HG03442 (cell line): ENCODE measurements around the gene USP13.

Experiments used
- ATAC-seq: cut with Tn5 transposase; IDR thresholded peaks from one replicate; pipeline ENCODE4 v1.9.1; 2021; ENCODE audit warnings: mild to moderate bottlenecking, moderate library complexity; ENCODE audit not compliant: unreplicated experiment

USP13 gene

DNA sequence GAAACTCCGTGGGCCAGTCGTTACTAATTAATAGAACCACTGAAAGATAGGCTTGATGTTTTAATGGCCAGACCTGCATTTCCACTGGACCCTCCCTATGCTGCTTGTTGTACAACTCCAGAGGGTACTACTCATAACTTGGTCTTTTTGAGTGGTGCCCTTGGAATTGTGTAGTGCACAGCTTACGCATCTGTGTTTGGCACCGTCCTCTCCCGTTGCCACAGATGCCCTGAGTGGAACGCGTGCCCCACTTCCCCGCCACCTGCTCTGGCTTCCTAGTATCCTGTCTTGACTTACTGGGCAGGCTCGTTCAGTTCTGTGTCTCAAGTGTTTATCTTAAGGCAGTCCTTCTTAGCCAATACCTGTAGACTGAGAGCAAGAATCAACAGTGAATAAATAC lies 78.7 kb downstream of the USP13 start:
- ATAC-seq = no peak

DNA sequence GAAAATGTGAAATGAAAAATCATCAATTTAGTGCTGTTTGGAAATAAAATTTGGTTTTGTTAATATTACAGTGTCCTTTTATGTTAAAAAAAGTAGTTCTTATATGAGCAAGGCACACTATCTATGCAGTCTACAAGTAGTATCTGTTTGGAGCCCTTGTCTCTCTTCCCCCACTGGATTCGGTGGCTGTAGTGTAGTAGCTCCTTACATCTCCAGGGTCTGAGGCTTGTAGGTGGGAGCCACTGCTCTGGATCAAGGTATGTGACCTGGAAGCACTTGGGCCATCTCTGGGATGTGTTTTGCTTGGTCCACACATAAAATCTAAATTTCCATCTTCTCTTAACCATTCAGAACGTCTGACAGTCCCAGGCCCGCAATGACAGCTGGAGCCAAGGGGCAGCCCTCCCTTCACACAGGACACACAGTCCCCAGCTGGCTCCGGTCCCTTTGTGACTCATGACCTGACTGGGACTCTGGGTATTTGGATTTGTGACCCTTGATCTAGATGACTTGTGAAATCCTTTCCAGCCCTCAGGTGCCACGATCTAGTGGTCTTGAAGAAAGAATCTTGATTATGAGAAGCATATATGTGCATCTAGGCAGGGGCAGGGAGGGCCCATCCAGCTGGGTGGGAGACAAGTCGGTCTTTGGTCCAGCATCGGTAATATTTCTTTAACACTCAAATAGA lies 80.0 kb downstream of the USP13 start:
- no peak for ATAC-seq

DNA sequence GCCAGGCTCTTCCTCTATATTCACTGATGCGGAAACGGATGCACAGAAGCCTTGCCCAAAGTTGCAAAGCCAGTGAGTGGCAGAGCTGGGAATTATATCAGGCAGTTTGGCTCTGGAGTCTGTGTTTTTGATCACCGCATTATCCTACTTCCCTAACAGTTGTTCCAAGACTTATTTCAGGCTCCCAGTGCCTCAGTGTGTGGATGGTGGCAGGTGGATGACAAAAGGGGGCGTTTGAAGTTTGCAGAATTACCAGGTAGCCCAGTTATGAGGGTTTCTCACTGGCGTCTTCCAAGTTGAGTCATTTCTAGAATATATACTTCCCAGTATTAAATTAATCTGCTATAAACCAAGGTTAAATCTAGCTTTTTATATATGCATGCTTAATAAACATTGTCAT lies 81.0 kb downstream of the USP13 start:
- ATAC-seq = no peak

DNA sequence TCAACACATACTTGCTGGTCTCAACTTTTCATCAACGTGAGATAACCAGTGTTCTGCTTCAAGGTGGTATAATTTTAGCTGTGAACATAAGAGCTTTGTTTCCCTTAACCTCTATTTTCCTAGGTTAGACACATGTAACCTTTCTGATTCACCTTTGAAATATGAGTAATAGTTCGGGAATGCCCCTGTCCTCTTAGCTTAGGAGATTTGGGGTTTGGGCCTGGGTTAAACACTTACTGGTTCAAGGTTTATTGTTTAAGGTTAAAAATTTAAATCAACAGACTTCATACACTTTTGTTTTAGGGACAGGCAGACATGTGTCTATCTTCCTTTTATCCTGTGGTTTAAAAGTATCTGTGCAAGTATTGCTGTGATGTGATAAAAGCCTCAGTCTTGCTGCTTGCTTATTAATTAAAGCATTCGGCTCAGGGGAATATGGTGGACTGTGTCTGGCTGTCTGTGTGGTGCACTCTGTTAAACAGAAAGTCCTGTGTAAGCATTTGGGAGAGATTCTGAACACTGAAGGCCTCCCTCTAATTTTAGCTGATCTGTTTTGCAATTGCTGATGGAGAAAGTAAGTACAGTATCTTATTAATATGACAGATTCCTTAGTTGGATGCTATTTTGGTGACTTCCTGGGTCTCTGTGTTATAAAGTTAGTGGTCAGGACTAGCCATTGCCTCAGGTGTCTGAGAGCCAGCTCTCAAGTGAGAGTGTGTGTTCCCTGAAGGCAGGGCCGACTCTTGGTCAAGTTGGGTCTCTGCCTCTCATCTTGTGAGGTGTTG lies 81.8 kb downstream of the USP13 start:
- ATAC-seq = no peak

DNA sequence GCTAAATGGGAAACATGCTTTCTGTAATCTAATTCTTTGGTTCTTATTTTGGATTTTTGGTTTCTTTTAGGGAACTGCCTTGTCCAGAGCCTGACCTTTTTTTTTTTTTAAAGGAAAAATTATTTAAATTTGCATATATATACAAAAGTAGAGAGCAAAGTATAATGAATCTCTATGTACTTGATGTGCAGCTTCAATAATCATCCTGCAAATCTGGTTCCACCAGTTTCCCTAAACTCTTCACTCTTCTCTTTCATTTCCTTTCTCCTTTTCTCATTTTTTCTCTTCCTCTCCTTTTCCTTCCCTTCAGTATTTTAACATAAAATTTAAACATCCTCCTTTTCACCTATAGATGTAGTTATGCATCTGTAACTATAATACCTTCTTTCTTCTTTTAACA lies 82.5 kb downstream of the USP13 start:
- ATAC-seq = no peak

DNA sequence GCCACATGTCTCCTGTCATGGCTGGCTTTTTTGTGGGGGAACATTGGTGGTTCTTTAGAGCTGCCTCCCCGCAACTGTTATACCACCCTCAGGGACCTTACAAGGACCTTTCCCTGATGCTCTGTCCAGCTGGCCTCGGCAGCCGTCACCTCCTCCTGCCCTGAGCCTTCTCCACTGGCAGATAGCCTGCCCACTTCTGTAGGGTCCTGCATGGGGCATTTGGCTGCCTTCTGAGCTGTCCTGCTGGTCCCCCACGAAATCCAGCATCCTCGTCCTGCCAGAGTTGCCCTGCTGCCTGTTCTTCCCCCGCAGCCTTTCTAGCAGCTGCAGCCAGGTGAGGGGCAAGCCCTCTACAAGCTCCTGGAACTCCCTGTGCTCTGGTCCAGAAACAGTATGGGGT lies 86.2 kb downstream of the USP13 start:
- no peak for ATAC-seq

DNA sequence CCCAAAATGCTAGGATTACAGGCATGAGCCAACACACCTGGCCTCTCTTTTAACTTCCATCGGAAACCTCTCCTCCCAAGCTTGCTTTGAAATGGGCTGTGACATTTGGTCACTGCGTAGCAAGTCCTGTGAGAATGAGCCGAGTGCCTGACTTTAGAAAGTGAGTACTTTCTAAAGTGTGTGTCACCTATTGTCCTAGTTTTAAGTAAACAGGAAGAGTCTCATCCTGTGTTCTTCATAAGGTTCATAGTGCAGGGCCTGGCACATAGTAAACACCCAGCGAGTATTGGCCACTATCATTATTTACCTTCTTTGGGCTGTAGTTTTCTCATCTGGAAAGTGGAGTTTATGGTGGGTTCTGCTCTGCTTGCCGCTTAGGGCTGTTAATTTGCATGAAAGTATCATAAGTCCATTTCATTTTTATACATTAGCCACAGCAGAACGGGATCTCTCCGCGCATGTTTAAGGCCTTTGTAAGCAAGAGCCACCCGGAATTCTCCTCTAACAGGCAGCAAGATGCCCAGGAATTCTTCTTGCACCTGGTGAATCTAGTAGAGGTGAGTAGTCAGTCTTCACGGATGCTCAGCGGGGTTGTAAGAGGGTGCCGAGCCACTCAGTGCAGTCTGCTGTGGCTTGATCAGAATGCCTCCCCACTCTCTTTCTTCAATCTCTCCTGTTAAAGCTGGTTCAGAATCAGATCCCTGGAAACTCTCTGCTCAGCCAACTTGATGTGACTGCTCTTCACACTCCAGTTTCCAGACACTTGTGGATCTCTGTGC lies 87.2 kb downstream of the USP13 start:
- no peak for ATAC-seq

DNA sequence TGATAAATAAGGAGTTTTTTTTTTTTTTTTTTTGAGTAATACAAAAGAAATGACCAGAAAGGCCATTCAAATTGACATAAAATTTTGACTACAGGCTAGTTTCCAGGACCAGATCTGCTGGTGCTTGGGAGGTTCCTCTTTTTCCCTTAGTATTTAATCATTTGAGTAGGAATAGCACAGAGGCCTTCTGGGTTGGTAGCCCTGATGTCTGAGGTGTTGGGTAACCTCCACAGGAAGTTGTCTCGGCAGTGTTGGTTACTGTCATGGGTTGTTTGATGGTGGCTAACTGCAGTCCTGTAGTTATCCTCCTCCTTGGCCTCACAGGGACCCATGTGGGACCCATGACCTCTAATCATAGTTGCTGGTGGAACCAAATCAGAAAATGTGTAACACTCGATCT lies 91.1 kb downstream of the USP13 start:
- no peak for ATAC-seq

DNA sequence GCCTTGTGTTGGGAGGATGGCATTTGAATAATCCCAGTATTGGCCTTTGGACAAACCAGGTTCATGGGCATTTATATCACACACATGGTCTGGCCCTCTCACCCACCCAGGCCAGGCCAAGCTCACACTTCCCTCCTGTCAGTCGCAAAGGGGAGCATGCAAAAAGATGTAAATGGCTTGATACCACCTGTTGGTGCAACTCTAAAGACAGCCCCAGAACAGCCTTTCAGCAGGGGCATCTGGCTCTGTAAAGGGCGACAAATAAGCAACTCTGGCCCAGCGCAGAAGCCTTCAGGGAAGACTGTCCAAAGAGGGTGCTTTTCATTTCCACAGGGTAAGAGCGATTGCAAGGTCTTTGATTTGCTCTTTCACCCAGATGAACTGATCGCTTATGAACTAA lies 91.8 kb downstream of the USP13 start:
- no peak for ATAC-seq

DNA sequence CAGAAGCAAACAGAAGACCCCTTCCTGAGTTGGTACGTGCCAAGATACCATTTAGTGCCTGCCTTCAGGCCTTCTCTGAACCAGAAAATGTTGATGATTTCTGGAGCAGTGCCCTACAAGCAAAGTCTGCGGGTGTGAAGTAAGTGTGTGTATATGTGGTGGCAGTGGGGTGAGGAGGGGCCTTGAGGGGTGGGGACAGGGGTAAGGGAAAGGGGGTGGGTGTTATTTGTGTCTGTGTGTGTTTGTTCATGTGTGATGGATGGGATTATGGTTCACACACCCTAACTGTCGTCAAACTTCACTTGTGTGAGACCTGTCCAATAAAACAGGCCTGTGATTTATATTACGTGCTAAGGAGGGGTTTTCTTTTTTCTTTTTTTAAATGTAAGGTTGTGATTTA lies 92.2 kb downstream of the USP13 start:
- ATAC-seq = no peak

DNA sequence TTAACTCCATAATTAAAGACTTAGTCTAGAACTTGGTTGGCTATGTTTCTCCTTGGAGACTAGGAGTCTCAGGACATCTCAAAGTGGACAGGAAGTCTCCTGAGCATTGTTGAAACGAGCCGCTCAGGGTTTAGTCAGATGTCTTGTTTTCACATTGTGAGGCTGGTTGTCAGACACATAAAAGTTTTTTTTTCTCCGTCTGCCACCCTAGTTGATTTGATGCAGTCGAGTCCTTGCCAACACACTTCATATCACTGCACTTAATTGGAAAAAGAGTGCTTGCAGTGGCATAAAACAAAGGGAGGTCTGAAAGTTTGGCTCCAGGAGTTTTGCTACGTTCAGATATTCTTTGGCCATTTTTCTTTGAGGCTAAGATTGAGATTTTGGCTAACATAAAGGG lies 92.9 kb downstream of the USP13 start:
- ATAC-seq = no peak

DNA sequence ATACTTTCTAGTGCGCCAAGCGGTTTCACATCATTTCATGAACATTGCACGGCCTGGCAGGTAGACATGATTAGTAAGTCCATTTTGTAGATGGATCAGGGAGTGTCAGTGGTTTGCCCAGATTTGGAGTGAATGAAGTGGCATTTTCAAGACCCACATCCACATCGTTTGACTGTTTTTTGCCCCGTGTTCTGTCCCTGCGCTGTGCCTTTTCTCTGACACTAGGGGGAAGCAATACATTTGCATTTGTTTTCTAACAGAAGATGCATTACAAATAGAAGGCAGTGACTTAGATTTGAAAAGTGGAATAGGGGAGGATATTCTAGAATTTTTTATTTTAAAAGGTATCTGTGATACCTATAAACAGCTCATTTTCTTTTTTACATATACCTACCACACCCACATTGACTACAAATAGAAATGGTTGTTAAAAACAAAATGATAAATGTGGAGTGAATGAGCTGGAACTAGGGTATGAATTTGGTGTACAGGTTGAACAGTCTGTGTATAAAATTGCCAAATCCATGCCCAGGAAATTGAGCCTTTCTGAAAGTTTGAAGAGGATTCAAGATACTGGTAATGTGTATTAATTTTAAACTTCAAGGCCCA lies 98.0 kb downstream of the USP13 start:
- peak; percentile 74 for ATAC-seq

DNA sequence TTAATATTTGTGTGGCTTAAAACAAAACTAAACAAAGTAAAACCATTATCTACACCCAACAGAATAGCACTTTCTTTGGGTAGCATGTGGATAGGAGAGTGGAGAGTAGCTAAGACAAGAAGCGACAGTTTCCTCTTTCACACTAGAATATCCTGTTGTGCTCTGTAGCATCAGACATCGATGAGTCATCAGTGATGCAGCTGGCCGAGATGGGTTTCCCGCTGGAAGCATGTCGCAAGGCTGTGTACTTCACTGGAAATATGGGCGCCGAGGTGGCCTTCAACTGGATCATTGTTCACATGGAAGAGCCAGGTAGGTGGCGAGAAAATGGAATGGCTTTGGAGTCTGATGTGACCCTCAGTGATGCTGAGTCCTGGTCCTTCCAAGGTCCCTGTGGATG lies 108.1 kb downstream of the USP13 start:
- ATAC-seq = no peak

DNA sequence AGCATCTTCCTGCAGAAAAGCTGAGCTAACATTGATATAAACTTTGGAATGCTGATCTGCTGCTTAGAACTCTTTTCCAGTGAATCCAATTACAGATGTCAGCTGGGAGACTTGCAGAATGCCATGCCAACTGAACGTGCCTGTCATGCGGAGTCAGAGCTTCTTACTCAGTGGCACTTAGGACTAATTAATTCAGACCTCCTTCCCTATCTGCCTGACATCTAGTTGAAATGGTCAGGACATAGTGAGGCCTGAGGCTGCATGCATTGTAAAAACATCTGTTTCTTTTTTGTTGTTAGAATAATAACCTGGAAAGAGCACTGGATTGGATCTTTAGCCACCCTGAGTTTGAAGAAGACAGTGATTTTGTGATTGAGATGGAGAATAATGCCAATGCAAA lies 112.6 kb downstream of the USP13 start:
- no peak for ATAC-seq

DNA sequence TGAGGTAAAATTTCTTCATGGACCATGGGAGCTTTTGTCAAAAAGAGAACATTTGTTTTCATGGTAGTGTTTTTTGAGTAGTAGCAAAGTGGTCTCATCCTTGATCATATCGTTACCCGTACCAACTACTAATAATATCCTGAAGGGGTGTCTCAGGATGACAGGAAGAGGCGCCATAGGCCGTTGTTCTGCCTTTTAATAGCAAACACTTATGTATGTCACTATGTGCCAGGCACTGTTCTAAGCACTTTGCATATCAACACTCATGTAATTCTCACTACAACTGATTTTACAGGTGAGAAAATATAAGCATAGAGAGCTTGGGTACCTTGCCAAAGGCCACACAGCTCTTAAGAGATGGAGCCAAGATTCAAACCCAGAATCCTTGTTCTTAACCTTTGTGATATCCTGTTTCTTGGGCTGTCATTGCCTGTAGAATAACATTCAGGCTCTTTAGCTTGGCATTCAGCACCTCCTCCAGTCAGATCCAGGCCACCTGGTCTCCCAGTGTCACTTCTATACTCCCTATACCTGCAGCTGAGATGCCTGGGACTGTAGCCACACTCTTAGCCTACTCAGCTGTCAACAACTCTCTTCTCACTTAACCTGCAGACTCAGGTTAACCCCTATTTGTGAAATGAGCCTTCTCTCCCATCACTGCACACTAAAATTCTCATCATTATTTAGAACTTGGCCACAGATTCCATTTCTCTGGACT lies 113.7 kb downstream of the USP13 start:
- ATAC-seq = no peak

DNA sequence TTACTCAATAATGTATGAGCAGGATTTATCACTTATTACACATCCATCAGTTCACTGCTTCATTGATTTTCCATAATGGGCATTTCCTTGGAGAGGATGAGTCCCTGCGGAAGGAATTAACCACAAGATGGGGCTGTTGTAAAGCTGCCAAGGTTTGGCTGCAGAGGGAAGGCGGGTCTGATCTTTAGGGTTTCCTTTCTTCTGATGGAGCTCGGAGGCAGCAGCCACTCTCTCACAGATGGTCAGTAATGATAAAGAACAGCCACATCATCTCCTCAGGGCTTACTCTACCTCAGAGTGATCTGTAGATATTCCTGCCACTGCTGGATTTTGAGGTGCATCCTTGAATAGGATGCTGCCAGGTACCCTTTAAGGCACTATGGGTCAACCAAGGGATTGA lies 115.2 kb downstream of the USP13 start:
- ATAC-seq = no peak

DNA sequence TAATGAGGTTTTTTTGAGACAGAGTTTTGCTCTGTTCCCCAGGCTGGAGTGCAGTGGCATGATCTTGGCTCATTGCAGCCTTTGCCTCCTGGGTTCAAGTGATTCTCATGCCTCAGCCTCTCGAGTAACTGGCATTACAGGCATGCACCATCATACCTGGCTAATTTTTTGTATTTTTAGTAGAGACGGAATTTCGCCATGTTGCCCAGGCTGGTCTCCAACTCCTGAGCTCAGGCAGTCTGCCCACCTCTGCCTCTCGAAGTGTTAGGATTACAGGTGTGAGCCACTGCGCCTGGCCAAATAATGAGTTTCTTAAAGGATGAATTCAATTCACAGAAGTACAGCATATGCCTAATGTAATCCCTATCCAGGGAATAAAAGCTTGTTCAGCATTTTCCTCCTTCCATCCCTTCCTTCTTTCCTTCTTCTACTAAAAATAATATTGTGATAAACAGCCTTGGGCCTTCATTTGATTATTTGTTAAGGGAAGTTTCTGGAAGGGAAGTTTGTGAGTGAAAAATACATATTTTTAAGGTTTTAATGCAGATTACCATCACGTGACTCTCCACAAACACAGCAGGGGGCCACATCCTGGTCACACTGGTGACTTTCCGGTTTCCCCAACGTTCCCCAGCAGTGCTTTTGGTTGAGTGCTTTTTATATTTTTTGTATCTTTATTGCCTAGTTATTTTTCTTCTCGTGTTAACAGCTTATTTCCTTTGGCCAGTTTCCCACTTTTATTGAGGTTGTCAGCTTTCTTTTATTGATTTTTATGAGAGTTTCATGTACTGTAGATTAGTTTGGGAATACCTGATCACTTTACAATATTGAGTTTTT lies 116.8 kb downstream of the USP13 start:
- no peak for ATAC-seq

DNA sequence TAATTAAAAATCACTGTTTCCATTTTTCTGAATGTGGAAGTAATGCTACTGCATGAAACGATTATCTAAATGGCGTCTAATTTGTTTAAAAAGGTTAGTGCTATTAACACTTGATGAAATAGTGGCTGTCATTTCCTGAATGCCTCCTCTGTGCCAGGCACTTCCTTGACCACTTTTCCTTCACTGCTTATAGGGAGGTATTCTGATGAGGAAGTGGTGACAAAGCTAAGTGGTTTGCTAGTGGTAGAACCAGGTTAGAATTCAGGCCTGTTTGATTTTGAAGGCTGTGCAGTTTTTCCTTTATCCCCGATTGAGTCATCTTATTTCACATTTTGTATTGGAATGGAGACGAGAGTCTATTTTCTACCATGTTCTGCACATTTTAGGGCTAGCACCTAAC lies 119.0 kb downstream of the USP13 start:
- no peak for ATAC-seq

DNA sequence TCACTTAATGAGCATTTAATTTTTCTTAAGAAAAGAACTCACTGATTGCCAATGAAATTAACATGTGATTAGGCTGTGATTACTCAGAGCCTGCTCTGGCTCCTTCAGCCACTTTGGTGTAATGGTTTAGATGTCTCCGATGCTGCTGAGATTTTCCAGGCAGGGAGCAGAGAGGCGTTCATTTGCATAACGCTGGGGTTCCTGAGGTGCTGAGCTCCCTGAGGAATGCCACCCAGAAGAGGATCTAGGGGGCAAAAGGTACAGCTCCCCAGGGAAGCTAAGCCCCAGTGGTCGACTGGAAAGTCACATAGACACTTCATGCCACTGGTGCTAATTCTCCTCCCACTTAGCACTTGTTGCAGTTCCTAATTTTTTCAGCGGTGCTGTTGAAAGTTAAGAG lies 119.5 kb downstream of the USP13 start:
- ATAC-seq = no peak
